Fibroblast of skin of right quadriceps (primary cell): Measurements from ENCODE around the gene XNDC1N.

Experiments used
- DNase-seq: peaks from one replicate; pipeline ENCODE4 v3.0.0-alpha.2; 2013

XNDC1N gene

GRCh38 chr11:71927820-71928736 lies at the start of gene XNDC1N:
XNDC1N (minus strand) TSS chr11:71928594; CDS start chr11:71923353, 5,241 bp downstream.
- DNase-seq: peak; percentile 88

DNA sequence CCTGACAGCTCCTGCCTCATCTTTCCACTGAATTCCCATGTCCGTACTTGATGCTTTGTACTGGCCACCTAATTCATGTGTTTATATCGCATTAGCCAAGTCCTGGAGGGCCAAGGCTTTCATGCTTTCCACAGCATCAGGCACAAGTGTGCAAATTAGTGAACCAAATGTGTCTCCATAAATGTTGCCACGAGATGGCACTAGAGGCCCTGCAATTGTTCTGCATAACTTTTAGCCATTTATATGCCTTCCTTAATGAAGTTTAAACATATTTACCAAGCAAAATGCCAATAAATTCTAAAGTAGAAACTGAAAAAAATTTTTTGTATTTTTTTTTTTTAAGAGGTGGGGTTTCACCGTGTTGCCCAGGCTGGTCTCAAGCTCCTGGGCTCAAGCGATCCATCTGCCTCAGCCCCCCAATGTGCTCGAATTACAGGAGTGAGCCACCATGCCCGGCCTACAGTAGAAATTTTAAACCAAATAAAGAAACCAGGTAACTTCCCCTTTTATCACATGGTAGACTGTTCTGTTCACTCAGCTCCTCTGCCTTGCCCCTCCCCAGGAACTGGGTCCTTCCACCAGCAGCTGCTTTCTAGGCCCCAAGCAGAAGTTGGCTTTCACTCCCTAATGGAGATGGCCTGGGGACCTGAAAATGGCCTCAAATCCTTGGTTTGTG lies 49.5 kb upstream of the XNDC1N start:
- DNase-seq: peak; percentile 44

DNA sequence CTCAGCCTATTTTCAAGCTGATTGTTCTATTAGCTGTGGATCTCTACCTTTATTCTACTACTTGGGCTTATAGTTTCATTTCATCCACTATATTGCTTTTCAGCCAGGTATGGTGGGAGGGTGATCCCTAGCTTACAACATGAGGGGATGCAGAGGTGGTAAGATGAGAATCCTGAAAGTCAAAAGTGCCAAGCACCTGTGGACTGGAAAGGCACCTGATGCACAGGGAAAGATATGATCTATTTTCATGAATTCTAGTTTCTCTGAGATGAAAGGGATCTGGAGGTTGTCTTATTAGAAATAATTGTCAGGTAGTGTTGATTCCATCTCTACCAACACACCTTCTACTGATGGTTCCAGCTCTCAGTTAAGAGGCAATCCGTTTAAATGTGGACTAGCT lies 48.7 kb upstream of the XNDC1N start:
- DNase-seq: no peak

- no peak for DNase-seq
These were observed 48.2 kb upstream of the XNDC1N start for GRCh38 chr11:71976551-71976950.

GRCh38 chr11:71971680-71972079 lies 43.3 kb upstream of the XNDC1N start:
- no peak for DNase-seq

DNA sequence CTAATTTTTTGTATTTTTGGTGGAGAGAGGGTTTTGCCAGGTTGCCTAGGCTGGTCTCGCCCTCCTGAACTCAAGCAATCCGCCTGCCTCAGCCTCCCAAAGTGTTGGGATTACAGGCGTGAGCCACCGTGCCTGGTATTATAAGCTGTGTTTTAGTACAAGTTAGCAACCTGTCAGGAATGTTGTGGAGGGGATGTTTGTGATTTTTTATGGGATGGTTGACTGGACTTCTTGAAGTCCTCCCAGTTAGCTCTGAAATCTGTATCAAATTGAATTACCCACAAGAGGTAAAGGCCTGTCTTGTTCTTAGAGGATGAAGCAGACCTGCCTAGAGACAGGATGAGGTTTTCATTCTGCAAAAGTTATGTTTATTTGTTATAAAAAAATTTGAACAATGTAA lies 36.2 kb upstream of the XNDC1N start:
- DNase-seq: no peak

GRCh38 chr11:71963468-71963867 lies 35.1 kb upstream of the XNDC1N start:
- no peak for DNase-seq

DNA sequence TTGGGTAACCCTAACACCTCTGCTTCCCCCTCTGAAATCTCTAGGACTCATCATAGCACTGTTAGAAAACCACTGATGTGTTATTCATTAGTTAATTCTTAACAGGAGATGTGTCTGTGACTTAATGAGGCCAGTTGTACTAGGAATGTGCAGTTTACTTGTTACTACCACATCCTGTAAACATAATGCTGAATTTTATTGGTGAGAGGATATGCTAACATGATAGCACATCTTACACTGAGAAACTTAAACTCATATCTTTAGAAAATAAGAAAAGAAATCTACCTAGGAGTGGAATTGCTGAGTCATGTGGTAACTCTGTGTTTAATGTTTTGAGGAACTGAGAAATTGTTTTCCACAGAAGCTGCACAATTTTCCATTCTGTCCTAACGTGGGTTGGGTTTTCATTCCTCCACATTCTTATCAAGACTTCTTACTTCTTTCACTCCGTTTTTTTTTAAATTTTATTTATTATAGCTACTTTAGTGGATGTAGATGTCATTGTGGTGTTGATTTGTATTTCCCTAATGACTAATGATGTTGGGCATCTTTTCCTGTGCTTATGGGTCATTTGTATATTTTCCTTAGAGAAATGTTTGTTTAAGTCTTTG lies 34.1 kb upstream of the XNDC1N start:
- peak; percentile 28 for DNase-seq

GRCh38 chr11:71955898-71956456 lies 27.6 kb upstream of the XNDC1N start:
- no peak for DNase-seq

DNA sequence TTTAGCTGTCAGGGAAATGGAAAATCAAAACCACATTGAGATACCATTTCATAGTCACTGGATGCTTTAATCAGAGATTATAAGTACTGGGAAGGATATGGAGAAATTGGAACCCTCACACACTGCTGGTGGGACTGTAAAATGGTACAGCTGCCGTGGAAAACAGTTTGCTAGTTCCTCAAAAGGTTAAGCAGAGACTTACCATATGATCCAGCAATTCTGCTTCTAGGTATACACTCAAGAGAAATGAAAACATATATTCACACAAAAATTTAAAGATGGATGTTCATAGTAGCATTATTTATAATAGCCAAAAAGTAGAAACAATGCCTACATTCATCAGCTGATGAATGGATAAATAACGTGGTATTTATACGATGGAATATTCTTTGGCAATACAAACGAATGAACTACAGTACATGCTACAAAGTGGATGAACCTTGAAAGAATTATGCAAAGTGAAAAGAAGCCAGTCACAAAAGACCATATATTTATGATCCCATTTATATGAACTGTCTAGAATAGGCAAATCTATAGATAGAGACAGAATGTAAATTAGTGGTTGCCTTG lies 23.4 kb upstream of the XNDC1N start:
- DNase-seq: no peak

DNA sequence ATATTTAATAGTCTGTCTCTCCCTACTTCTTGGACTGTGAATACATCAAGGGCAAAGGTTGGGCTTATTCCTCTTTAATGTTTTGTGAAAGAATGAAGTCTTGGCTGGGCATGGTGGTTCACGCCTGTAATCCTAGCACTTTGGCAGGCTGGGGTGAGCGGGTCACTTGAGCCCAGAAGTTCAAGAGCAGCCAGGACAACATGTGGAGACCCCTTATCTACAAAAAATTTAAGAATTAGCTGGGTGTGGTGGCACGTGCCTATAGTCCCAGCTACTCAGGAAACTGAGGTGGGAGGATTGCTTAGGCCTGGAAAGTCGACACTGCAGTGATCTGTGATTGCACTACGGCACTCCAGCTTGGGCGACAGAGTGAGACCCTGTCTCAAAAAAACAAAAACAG lies 20.6 kb upstream of the XNDC1N start:
- DNase-seq: no peak

- no peak for DNase-seq
These were observed 20.1 kb upstream of the XNDC1N start for GRCh38 chr11:71948314-71949027.

DNA sequence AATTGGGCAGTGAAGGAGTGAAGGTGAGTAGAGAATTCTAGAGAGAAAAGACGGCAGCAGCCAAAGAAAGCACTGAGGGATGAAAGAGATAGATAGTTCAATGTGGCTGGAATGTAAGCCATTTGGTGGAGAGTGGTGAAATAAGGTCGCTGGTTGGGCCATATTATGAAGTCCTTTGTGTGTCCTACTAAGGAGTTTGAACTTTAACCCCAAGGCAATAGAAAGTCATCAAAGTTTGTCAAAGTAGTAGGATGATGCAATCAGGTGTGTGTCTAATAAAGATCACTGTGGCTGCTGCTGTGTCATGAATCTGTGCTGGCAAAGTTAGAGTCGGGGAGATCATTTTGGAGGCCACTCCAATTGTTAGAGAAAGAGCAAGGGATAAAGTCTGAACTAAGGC lies 19.1 kb upstream of the XNDC1N start:
- DNase-seq: no peak

DNA sequence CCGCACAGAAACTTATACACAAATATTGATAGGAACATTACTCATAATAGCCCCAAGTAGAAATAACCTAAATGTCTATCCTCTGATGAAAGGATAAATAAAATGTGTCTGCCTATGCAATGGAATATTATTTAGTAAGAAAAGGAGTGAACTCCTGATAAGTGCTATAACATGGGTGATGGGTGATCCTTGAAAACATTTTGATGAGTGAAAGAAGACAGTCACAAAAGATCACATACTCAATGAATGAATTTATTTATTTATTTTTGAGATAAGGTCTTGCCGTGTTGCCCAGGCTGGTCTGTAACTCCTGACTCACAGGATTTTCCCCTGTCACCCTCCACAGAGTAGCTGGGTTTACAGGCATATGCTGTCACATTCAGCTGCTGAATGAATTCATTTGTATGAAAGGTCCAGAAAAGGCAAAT lies 17.8 kb upstream of the XNDC1N start:
- DNase-seq: peak; percentile 32

GRCh38 chr11:71940561-71941219 lies 12.3 kb upstream of the XNDC1N start:
- peak; percentile 58 for DNase-seq

DNA sequence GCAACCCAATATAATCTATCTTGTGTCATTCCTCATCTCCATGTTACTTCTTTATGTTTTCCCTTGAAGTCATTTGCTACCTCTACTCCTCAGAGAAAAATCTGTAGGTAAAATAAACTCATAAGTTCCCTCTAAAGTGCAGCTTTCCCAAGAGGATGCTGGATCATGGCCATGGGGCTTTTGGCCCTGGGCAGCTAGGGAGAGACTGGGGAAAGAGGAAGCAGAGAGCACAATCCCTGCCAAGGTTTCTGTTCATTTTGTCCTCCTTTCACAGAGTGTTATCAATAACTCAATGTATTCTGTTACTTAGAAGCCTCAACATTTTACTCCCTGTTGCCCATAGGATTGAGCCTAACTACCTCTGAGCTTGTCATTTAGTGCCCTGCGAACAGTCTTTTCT lies 9.4 kb upstream of the XNDC1N start:
- DNase-seq: no peak

DNA sequence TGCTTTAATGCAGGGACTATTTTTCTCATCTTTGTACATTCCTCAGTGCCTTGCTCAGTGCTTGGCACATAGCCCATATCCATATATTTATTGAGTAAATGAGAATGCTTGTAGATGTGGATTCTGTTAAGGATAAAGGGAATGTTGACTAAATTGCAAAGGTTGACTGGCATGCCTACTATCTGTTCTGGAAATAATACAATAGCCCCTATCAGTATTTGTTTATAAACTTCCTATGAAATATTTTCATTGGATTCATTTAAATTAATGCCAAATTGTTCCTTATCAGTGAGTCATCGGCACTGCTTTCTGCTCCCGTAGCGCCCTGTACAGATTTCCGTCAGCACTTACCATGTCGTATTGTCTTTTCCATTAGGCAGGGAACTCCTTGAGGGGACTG lies 8.4 kb upstream of the XNDC1N start:
- peak; percentile 42 for DNase-seq

DNA sequence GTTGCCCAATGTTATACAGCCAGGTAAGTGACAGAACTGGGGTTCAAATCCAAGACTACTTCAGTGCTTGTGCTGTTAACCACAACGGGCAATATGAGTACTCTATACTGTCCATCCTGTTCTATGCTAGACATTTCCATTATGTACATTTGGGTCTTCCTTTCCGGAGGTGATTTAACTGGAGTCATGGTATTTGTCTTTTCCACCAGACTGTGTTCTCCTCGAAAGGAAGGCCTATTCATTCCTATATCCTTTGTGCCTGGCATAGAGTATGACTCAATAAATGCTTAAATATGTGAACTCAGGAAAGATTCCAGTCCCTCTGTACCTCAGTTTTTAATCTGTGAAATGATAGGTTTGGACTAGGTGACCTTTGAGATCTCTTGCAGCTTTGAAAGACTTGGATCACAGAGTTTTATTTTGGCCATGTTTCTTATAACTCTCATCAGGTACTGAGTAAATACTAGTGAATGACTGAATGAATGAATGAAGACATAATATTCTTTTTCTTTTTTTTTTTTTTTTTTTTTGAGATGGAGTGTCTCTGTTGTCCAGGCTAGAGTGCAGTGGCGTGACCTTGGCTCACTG lies 7.0 kb upstream of the XNDC1N start:
- DNase-seq: no peak

GRCh38 chr11:71934213-71934612 lies 5.8 kb upstream of the XNDC1N start:
- DNase-seq: no peak

GRCh38 chr11:71933141-71933933 lies 4.9 kb upstream of the XNDC1N start:
- no peak for DNase-seq

GRCh38 chr11:71931245-71931602 lies 2.8 kb upstream of the XNDC1N start:
- no peak for DNase-seq
